ENCODE measurements around the gene HOXC4.

Gene HOXC4

DNA sequence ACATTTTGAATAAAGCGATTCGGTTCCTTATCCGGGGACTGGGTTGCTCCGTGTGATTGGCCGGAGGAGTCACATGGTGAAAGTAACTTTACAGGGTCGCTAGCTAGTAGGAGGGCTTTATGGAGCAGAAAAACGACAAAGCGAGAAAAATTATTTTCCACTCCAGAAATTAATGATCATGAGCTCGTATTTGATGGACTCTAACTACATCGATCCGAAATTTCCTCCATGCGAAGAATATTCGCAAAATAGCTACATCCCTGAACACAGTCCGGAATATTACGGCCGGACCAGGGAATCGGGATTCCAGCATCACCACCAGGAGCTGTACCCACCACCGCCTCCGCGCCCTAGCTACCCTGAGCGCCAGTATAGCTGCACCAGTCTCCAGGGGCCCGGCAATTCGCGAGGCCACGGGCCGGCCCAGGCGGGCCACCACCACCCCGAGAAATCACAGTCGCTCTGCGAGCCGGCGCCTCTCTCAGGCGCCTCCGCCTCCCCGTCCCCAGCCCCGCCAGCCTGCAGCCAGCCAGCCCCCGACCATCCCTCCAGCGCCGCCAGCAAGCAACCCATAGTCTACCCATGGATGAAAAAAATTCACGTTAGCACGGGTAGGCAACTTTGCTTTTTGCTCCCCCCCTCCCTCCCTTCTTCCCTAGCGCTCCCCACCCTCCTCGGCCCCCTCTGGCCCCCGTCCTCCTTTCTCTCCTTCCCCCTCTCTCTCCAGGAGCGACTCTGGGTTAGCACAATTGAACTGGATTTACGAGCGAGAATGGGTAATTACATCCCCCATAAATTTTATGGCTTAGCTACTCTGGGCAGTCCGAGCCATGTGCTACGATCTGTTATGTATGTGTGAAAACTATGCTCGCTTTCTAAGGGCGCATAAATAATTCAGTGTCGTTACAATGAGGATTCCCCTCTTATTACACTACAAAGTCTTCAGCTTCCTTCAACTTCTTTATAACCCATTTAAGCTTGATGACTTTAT is at the start of gene HOXC4:
TSS of gene HOXC4 (plus strand) at position 85 of the 991 bp plus-strand sequence. CDS start at position 173, 88 bp downstream.
- peak; percentile 92 for DNase-seq (ENCODE audit: low spot score)

DNA sequence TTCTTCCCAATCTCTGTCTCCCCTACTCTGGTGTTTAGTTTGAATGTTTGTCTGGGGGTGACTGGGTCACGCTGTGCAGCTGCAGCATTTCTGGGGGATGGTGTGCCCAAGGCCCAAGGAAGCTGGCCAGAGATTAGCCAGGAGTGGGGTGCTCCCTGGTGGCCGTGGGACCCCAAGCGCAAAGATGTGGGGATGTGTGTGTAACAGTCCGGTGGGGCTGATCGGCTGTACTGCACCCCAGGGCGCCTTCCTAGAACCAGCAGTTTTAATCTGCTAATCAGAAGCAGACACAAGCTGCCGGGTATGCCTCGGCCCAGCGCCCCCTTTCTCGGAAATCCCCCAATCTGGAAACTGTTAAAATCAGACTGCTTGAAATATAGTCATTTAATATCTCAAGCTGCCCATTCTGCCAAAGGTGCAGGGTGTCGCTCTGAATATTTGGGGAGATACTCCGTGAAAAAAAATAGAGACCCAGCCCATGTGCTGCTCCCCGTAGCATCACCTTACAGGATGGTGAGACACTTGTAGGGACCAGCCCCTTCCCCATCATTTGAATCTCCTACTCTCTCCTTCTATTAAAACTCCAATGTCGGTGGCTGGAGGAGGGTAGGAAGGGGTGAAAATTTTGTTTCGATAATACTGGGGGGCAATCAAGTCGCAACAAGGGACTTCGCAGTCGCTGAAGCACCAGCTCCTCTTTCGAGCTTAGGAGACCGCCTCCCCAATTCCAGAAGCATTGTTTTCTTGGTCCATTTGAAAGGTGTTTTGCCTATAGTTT is 49.4 kb upstream of the HOXC4 start:
- no peak for DNase-seq (ENCODE audit: low spot score)

DNA sequence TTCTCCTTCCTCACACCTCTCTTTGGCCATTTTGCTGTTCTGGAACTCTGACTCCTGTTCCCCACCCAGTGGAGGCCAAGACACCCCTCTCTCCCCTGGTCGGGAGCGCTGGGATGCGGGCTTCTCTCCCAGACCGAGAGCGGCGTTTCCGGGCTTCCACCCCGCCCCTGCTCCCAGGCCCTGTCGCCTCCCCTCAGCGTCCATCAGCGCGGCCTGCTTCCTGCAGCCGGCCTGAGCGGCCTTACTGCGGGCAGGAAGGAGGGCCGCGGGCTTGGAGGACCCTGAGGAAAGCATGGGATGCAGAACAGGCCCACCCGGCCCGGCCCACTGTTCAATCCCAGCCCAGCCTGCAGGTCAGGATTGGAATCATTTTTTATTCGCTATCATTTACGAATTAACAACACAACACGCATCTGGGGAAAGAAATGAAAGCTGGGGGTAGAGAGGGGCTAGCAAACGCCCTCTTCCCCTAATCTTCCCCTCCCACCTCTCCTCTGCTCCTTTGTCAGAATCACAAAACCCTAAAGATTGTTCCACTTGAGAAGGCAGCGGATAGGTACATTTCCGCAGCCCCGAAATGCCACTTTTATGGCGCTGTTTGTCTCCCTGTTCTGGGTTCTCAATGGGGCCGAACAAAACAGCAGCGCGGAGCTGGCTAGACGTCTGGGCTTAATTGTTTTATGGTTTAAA is 48.6 kb upstream of the HOXC4 start:
- DNase-seq (ENCODE audit: low spot score) = no peak

DNA sequence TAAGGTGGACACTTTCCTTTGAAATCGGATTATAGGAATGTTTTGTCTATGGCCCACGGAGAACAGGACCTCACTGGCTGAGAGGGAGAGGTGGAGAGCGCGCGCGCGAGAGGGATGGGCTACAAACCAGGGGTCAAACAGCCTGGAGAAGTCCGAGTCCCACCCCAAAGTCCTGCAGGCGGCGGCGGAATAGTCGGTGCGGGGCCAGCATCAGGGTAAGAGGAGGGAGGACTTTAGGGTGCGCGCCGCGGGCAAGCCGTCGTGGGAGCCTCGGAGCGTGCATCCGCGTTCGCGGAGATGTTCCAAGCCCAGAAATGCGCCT is 48.1 kb upstream of the HOXC4 start:
- no peak for DNase-seq (ENCODE audit: low spot score)

DNA sequence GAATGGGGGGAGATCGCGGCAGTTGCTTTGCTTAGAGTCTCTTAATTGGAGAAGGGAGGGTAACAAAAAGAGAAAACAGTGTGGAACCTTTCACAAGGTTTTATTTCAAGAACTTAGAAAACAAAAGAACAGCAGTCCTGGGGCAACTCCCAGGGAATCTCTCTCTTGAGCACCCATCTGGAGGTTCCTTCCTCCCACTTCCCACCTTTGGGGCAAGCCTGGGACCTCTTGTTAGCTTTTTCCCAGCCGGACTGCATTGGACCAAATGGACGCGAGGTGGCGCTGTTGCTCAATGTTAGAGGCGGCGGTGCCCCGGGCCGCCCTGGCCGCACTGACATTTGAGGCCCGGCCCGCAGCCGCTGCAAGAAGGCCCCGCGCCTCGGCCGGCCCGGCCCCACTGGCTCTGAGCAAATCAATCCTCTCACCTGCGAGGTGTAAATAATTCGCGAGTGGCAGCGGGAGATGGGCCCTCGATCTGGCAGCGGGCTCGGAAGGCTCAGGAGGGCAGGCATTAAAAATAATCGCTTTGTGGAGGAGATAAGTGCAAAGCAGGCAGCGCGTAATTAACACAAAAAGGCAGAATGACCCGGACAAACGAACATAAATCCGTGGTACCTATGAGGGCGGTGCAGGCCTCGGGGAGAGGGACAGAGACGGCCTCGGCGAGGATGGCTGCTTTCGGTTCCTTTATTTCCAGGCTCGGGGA is 47.6 kb upstream of the HOXC4 start:
- peak; percentile 86 for DNase-seq (ENCODE audit: low spot score)

DNA sequence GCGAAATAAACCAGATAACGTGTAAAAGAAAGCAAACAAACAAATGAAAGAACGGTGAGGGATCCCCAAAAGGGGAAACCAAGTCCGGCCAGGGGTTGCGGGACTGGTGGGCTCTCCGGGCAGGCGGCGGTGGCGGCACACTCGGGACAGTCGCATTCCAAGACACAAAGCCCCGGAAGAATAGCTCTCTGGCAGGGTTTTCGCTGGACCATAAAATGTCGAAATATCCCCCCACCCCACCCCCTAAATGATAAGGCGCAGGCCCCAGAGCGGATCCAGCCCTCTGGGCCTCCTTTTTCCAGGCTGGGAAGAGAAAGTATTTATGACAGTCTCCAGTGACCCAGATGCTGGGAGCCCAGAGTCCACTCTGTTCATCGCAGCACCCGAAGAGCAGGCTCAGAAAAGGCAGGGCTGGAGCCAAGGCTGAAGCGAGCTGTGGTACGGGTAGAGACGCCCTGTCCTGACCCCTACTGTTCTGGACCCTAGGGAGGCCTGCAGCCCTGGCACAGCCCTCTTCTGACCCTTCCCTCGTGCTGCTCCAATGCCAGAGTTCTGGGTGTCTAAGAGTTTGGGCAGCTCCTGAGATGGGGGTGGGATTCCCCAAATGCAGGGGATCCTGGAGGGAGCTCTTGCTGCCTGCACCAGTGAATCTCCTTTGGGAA is 46.9 kb upstream of the HOXC4 start:
- no peak for DNase-seq (ENCODE audit: low spot score)

DNA sequence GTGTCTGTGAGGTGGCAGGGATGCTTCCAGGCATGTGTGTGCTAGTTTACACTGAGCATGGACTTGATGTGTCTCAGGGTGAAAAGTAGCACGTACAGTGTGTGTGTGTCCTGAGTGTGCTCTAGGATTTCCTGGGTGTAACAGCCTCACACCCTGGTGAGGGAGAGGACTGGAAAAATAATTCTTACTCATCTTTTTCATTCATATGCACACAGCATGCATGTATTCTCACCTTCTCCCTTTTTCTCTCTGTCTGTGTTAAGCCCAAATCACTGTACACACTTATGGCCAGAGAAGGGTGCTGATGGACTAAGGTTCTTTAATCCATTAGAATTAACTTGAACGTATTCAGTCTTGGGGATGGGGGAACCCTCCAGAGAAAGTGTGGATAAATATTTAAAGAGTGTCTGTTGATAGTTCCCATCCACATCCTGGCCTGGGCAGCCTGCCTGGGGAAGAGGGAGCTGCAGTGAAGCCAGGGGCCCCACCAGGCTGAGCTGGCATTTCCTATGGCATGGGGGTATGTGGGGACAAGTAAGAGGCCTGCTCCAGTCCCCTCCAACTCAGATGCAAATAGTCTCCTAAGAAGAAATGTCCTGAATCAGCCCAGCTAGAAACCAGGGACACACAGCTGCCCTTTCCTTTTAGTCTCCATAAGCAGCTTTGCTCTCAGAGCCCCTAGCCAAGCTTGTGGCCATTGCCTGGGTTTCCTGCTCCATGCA is 45.9 kb upstream of the HOXC4 start:
- DNase-seq (ENCODE audit: low spot score) = no peak

DNA sequence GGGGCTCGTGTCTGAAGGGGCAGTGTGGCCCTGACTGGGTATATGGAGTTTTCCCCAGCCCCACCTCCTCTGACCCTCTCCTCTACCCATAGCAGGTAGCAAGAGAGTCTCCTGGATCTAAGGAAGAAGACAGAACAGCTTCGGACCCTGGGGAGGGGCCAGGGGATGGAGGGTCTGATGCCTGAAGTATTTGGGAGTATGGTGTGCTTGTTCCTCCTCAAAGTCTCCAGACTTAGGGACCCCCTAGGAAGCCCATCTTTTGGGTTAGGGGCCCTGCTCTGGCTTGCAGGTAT is 45.4 kb upstream of the HOXC4 start:
- no peak for DNase-seq (ENCODE audit: low spot score)

DNA sequence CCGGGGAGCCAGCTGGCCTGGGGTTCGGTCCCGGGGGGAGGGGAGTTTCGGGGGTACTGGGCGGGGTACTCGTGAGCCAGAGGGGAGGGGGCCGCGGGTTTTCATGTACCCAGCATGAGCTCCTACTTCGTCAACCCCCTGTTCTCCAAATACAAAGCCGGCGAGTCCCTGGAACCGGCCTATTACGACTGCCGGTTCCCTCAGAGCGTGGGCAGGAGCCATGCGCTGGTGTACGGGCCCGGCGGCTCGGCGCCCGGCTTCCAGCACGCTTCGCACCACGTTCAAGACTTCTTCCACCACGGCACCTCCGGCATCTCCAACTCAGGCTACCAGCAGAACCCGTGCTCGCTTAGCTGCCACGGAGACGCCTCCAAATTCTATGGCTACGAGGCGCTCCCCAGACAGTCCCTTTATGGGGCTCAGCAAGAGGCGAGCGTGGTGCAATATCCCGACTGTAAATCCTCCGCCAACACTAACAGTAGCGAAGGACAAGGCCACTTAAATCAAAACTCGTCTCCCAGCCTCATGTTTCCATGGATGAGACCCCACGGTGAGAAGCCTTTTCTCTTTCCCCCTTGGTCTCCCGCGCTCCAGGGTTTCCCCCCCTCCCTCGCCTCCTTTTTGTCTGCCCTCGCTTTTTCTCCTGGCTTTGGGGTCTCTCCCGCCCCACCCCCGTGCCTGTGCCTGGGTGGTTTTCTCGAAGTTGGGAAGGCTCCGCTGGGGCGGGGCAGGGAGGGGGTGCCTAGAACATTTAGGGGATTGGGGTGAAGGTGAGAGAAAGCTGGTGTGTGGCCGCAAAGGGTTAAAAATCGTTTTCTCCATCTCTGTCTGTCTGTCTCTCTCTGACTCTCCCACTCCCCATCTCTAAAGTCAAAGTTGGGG is 44.2 kb upstream of the HOXC4 start:
- no peak for DNase-seq (ENCODE audit: low spot score)

DNA sequence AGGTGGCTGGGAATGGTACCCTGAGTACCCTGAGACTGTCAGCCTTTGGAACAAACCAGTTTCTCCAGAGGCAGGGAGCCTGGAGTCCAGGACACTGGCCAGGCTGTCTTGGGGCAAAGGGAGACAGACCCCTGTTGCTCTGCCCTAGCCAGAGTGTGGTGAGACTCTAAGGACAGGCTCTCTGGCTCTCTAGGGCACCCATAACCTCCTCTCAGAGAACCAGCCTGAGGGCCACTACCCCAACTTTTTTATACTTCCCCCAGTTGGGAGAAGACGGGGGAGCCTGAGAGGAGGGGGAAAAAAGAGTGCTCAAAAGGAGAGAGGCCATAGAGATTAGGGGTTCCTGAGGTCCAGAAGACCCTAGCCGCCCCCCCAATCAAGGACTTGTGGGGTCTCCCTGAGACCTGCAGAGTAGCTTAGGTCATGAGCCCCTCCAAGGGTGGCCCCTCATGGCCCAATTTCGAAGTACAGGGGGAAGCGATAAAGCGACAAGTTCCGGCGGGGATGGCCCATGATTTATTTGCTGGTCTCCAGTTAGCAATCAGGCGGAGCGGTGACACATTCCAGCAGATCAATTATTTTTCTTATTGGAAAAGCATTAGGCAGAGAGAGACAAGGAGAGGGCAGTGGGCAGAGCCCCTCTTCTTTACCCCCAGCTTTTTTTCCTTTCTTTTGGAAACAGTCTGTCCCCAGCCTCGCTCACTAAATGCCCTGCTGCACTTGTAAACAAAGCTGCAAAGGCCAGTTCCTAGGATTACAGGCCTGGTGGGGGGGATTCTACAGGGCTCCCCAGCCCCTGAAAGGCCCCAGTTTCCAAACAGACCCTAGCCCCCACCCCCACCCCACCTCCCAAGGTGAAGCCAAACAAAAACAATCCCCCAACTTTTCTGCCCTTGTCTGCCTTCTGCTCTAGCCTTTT is 43.3 kb upstream of the HOXC4 start:
- no peak for DNase-seq (ENCODE audit: low spot score)

DNA sequence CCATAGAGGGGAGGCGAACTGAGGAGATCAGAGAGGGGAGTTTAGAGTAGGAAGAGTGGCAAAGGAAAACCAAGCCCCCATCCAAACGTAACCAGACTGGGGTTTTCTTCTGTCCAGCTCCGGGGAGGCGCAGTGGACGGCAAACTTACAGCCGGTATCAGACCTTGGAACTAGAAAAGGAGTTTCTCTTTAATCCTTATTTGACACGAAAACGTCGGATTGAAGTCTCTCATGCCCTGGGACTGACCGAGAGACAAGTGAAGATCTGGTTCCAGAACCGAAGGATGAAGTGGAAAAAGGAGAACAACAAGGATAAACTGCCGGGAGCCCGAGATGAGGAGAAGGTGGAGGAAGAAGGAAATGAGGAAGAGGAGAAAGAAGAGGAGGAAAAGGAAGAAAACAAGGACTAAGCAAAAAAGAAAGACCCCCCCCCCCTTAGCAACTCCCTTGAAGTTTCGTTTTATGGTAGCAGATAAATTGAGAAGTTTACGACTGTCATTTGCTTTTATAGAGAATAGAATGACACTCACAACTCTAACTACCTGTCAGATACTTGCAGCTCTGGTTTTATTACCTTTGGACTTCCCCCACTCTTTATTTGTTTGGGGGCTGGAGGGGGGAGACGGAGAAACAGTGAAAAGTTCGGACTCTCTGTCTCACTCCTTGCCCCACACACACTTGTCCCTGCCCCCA is 42.5 kb upstream of the HOXC4 start:
- no peak for DNase-seq (ENCODE audit: low spot score)

DNA sequence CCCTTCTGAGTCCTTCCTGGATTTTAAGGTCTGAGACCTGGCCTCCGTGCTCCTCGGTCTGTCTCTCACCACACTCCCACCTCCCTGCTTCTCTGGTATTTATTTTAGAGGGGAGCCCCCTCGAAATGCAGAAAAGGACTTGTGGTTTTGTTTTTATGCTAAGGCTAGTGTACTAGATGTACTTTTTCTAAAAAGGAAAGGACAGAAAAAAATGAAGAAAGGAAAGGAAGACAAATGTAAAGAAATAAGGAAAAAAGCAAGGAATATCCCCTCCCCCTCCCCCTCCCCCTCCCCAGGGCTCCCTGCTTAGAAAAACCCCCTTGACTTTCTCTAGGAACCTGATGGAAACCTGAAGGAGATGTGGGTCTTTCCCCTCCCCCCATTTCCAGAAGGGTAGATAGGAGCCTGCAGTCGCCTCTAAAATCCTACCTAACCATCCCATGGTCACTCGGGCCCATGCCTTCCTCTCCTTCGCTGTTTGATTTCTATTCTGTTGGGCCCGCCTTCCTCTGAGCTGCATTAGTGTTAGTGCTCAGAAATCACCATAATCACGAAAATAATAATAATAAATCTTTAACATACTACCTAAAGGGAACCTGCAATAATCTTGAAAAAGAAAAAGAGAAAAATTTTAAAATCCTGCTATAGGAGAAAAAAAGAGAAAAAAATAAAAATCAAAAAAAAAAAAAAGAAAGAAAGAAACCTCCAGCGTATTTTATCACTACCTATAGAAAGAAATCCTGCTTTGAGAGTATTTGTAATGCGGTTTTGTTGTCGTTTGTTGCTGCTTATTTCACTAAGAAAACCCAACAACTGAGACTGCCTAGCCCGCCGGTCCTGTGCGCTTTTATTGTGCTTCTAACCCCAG is 41.7 kb upstream of the HOXC4 start:
- DNase-seq (ENCODE audit: low spot score) = no peak

DNA sequence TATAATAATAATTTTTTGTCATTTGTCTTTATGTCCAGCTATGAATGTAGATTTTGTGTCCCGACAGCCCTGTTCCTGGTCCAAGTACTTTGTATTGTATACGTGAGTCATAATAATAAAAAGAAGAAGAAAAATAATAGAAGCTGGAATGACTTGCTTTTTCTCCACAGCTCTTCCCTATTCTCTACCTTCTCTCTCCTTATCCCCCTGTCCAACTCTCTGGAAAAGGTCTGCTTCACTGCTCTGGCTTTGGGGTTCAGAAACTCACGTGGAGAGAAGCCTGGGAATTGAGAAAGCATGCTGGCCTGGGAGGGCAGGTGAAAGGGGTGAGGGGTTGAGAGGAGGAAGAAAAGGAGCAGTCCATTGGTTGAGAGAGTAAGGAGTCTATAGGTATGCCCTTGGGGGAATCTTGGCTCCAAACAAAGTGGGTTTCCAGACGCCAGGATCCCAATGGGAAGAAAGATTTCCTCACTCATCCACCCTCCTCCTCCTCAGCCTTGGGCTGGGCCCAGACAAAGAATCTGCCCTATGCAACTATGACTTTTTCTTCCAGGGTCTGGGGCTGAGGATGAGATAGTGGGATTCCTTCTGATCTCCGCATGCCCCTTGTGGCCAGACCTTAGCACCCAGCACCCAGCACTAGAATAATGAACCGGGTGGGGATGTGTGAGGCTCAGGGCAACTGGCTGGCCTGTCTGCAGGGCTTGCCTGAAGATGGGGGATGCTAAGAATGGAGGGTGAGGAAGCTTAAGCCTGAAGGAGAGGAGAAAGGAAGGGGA is 40.8 kb upstream of the HOXC4 start:
- DNase-seq (ENCODE audit: low spot score) = no peak

DNA sequence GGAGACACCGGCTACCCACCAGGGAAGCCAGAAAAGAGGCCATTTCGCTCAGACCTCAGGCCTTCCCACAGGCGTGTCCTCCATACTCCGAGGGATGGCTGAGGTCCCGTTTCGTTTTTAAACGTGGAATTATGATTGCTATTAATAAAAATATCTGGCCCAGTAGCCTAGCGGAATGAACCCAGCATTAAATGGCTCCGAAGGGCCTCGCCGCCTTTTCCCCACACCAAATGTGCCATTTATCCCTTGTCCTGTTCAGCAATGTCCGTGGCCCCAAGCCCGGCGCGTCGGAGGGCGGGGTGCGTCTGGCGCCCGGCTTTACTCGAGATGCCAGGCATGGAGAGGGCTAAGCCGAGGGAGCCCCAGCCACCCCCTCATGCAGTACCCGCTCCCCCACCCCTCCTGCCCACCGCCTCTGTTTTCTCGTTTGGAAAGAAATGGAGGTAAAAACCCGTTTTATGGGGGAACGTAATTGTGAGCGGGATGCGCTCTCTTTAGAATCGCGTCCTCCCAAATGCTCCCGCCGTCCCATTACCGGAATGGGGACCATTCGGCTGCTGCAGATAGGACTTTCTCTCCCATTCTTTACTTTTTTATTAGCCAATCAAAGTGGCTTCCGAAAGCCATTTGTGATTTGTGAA is 39.1 kb upstream of the HOXC4 start:
- DNase-seq (ENCODE audit: low spot score) = no peak

DNA sequence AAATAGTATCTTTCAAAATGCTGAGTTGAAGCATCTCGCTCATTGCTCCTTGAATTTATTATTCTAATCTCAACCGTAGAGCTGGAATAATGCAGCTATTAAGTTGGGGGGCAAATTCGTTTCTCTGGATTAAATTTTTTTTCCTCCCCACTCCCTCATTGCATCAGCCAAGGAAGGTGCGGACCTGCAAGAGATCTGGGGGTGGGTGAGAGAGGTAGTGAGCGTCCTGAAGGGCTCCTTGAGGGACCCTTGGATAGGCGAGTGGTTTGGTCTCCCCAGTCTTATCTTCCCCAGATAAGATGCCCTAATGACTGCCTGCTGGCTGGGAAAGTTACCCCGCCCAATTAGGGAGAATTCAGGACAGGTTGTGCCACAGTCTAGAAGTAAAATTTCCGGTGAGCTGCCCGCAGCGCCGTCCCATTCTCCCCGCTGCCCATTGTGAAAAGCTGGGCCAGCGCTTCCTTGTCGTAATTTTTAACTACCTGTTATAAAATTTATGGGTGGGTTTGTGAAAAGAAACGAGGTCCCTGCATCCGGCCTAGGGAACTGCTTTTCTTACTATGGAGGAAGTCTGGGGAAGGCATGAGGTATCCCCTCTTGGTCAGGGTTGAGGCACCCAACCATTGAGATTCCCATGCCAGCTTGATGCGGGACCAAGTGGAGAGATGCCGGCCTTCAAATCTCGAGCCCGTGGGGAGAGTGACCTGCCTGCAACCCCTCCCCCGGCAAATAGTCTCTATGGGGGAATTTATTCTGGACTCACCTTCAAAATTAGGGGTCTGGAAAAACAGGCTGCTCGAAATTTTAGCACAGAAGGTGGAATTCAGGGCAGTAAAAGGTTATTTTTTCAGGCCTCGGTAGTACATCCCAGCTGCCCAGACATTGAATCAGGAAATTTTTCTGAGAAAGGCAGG is 38.4 kb upstream of the HOXC4 start:
- no peak for DNase-seq (ENCODE audit: low spot score)
